GM19240 (cell line): ENCODE results near the gene IFNL2.
"Not testable (repeated sequence)": the region's sequence is repeated elsewhere in the genome, so short reads cannot be mapped to it uniquely, and the experiment has no call there.

Experiments used
- DNase-seq: peaks from one replicate; pipeline ENCODE4 v3.0.0; 2011; ENCODE audit warnings: low spot score; ENCODE audit not compliant: insufficient read length

Gene IFNL2

GRCh38 chr19:39268085-39268484 is at the start of gene IFNL2:
IFNL2 (plus strand) TSS chr19:39268396; CDS start chr19:39268569, 173 bp downstream.
- DNase-seq, result not testable (repeated sequence)

- DNase-seq, result not testable (repeated sequence)
These were observed 49.1 kb upstream of the IFNL2 start for GRCh38 chr19:39219108-39219507.

- no peak for DNase-seq
These were observed 44.4 kb upstream of the IFNL2 start for GRCh38 chr19:39223703-39224279.

GRCh38 chr19:39224910-39225309 is 43.3 kb upstream of the IFNL2 start:
- no peak for DNase-seq

GRCh38 chr19:39230096-39230764 is 38.0 kb upstream of the IFNL2 start:
- DNase-seq, result no peak

GRCh38 chr19:39232708-39233107 is 35.5 kb upstream of the IFNL2 start:
- no peak for DNase-seq

DNA sequence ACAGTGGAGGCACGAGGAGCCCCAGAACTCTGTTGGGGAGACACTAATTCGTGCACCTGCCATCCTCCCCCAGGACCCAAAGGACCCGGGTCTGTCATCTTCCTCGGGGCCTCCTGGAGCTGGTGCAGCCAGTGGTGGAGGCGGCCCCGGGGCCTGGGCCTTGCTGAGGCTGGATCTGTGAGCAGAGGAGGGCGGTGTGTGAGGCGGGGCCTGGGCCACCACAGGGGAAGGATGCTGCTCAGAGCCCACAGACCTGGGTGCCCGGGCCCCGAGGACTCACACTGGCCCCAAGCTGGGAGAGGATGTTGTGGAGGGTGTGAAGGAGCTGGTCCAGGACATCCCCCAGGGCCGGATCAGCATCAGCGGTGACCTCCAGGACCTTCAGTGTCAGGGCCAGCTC is 31.7 kb upstream of the IFNL2 start:
- no peak for DNase-seq

DNA sequence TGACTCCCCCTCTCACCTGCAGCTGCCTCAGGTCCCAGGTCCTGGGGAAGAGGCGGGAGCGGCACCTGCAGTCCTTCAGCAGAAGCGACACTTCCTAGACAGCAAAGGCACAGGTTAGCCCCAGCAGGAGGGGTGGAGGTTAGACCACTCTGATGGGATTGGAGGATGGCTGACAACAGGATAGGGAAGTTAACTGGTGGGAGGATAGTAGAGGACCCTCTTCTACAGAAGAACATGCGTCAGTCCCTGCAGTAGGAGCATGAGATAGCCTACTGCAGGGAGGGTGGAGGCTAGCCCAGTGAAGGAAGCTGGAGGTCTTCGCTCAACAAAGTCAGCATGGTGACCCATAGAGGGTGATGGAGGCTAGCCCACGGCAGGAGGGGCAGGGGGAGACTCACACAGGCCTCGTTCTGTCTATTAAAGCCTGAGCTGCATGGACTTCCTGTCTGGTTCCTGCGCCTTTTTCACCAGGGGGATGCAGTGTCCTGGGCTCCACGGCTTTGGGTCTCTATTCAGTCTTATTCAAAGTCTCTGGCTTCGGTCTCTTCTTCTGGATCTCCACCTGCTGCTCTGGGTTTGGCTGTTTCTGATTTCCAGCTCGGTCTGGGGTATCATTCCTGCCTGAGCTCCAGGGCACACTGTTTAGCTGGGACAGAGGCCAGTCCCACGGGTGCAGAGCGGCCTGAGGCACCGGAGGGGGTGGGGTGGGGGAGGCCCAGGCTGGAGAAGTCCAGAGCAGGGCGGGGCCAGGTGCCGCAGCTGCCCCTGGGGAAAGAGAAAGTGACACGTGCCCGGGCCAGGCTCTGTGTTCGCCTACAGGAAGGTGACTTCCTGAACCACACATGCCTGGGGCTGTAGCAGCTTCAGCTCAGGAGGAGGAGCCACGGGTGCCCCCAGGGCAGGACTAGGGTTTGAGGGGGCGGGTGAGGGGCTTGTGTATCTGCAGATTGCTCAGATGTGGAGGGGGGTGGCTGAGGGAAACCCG is 30.7 kb upstream of the IFNL2 start:
- DNase-seq, result peak; percentile 37

GRCh38 chr19:39238209-39238608 is 30.0 kb upstream of the IFNL2 start:
- DNase-seq, result no peak

- DNase-seq, result no peak
These were observed 29.3 kb upstream of the IFNL2 start for GRCh38 chr19:39238944-39239343.

DNA sequence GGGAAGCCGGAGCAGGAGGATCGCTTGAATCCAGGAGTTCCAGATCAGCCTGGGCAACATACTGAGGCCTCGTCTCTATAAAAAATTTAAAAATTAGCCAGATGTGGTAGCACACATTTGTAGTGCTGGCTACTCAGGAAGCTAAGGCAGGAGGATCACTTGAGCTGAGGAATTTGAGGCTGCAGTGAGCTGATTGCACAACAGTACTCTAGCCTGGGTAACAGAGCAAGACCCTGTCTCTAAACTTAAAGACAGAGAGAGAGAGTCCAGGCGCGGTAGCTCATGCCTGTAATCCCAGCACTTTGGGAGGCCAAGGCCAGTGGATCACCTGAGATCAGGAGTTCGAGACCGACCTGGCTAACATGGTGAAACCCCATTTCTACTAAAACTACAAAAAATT is 27.8 kb upstream of the IFNL2 start:
- DNase-seq, result no peak

GRCh38 chr19:39243741-39244140 is 24.5 kb upstream of the IFNL2 start:
- not testable (repeated sequence) for DNase-seq

GRCh38 chr19:39244410-39245100 is 23.6 kb upstream of the IFNL2 start, which contains the start of gene IFNL3:
IFNL3 (minus strand) TSS chr19:39245006; CDS start chr19:39244967, 39 bp downstream.
- DNase-seq, result not testable (repeated sequence)

DNA sequence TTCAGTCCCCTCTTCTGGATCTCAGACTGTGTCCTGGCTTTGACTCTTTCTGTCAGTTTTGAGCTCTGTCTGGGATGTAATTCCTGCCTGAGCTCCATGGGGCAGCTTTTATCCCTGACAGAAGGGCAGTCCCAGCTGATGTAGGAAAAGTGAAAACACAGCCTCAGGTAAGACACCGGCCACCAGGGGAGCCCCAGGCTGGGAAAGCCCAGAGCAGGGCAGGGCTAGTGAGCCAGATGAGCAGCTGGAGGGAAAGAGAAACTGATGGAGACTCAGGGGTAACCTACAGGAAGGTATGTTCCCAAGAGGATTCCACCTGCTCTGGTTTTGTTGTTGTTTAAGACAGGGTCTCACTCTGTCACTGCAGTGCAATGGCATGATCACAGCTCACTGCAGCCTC is 23.0 kb upstream of the IFNL2 start:
- not testable (repeated sequence) for DNase-seq

GRCh38 chr19:39246951-39247669 is 21.1 kb upstream of the IFNL2 start:
- DNase-seq, result no peak

DNA sequence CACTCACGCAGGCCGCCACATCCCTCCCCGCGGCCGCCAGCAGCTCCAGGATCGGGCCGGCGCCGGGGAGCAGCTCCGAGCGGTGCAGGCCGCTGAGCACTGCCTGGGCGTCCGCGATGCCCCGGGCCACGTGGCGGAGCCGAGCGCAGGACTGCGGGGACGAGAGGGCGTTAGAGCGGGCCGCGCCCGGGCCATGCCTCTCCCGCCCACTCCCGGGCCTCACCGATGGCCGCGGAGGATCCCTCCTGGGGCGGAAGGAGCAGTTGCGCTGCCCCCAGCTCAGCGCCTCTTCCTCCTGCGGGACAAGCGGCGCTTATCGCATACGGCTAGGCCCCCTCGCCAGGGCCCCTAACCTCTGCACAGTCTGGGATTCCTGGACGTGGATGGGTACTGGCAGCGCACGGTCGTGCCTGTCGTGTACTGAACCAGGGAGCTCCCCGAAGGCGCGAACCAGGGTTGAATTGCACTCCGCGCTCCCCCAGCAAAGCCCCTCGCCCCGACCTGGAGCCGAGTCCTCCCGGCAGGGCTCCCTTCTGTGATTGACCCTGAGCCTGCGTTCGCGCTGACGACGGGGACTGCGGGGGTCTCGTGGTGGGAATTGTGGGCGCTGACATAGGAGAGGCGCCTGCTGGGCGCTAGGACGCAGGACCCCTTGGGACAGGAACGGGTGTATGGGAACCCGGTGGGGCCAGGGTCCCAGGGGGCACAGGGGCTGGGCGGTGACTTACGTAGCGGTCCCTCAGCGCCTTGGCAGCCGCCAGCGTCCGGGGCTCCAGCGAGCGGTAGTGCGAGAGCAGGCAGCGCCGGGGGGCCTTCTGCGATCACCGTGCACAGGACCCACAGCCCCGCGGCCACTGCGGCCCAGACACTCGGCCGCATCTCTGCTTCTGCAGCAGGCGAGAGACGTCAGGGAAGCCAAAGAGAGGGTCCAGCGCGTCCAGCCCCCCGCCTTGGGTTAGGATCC is 20.2 kb upstream of the IFNL2 start:
- no peak for DNase-seq

GRCh38 chr19:39248806-39249205 is 19.4 kb upstream of the IFNL2 start, which contains the start of gene IFNL4:
IFNL4 (minus strand) TSS chr19:39248856.
- no peak for DNase-seq

- no peak for DNase-seq
These were observed 17.1 kb upstream of the IFNL2 start for GRCh38 chr19:39251081-39251480.

GRCh38 chr19:39251846-39252245 is 16.4 kb upstream of the IFNL2 start:
- no peak for DNase-seq
